Stimulated activated effector memory CD8-positive, alpha-beta T cell treated with anti-CD3 and anti-CD28 coated beads, Interleukin-12 subunit alpha, Interleukin-12 subunit beta, amount 100 ng/mL, for 72 hours (primary cell): ENCODE results near the gene TCF7.

Experiments used
- ATAC-seq: fragments of 150-1000 bp; cut with Tn5 transposase; 2 replicates; pipeline ENCODE4 v1.10.0; 2021
- DNase-seq, 2 donors: peaks; one replicate each; pipeline ENCODE4 v3.0.0; 2021 to 2022; ENCODE audit warnings: low spot score in 2 of 2
- H3K27ac Mint-ChIP-seq: one replicate; pipeline ENCODE4 v1.8.0; 2022; ENCODE audit warnings: mild to moderate bottlenecking, mixed read lengths
- H3K36me3 Mint-ChIP-seq: one replicate; pipeline ENCODE4 v1.8.0; 2022; ENCODE audit warnings: mild to moderate bottlenecking, mixed read lengths
- H3K4me1 Mint-ChIP-seq: one replicate; pipeline ENCODE4 v1.8.0; 2022; ENCODE audit warnings: mixed read lengths
- H3K4me3 Mint-ChIP-seq: one replicate; pipeline ENCODE4 v1.8.0; 2022; ENCODE audit warnings: mild to moderate bottlenecking, mixed read lengths
- H3K9me3 Mint-ChIP-seq: one replicate; pipeline ENCODE4 v1.8.0; 2022; ENCODE audit warnings: mixed read lengths

The TCF7 gene

GRCh38 chr5:134085411-134085810 is 29.1 kb upstream of the TCF7 start:
- Mint-ChIP-seq H3K4me3 (no peak overlapping the region), H3K27ac (no peak overlapping the region)

GRCh38 chr5:134086225-134086942 is 28.1 kb upstream of the TCF7 start:
- no peak overlapping the region for H3K27ac Mint-ChIP-seq
- no peak overlapping the region for H3K4me3 Mint-ChIP-seq
- DNase-seq (no peak), ATAC-seq (no peak)
- H3K36me3 Mint-ChIP-seq: no peaks in the 10 kb centered on the region
- peaks cover 36% of the 10 kb centered on the region for H3K4me1 Mint-ChIP-seq
- H3K9me3 Mint-ChIP-seq: no peaks in the 10 kb centered on the region

More at GRCh38 chr5:134085411-134085810, 29.1 kb upstream of the TCF7 start:
- H3K36me3 Mint-ChIP-seq: no peaks in the 10 kb centered on the region
- ATAC-seq (no peak), DNase-seq (no peak)
- H3K9me3 Mint-ChIP-seq: no peaks in the 10 kb centered on the region
- H3K4me1 Mint-ChIP-seq: peaks cover 27% of the 10 kb centered on the region

GRCh38 chr5:134086943-134087305 is 27.6 kb upstream of the TCF7 start:
- ATAC-seq: peak; percentile 85
- H3K4me1 Mint-ChIP-seq: peaks cover 38% of the 10 kb centered on the region
- no peaks in the 10 kb centered on the region for H3K9me3 Mint-ChIP-seq
- H3K36me3 Mint-ChIP-seq: no peaks in the 10 kb centered on the region
- no peak for DNase-seq
- no peak overlapping the region for H3K4me3 Mint-ChIP-seq
- no peak overlapping the region for H3K27ac Mint-ChIP-seq

- no peak overlapping the region for H3K27ac Mint-ChIP-seq
- no peak overlapping the region for H3K4me3 Mint-ChIP-seq
- no peak for ATAC-seq
- DNase-seq: no peak
- H3K36me3 Mint-ChIP-seq: no peaks in the 10 kb centered on the region
- H3K4me1 Mint-ChIP-seq: peaks cover 46% of the 10 kb centered on the region
- no peaks in the 10 kb centered on the region for H3K9me3 Mint-ChIP-seq
Observed at GRCh38 chr5:134088291-134088690, 26.2 kb upstream of the TCF7 start.

GRCh38 chr5:134088994-134089560 is 25.4 kb upstream of the TCF7 start:
- Mint-ChIP-seq H3K9me3 (no peaks in the 10 kb centered on the region), H3K4me1 (peaks cover 47% of the 10 kb centered on the region), H3K27ac (no peak overlapping the region), H3K4me3 (no peak overlapping the region), H3K36me3 (no peaks in the 10 kb centered on the region)
- ATAC-seq: no peak
- DNase-seq: no peak

GRCh38 chr5:134090522-134090921 is 24.0 kb upstream of the TCF7 start:
- H3K36me3 Mint-ChIP-seq: no peaks in the 10 kb centered on the region
- H3K9me3 Mint-ChIP-seq: no peaks in the 10 kb centered on the region
- H3K27ac Mint-ChIP-seq: no peak overlapping the region
- no peak overlapping the region for H3K4me3 Mint-ChIP-seq
- no peak for DNase-seq
- H3K4me1 Mint-ChIP-seq: peaks cover 47% of the 10 kb centered on the region
- ATAC-seq: no peak

- H3K4me1 Mint-ChIP-seq: peaks cover 39% of the 10 kb centered on the region
- H3K4me3 Mint-ChIP-seq: no peak overlapping the region
- no peaks in the 10 kb centered on the region for H3K36me3 Mint-ChIP-seq
- no peaks in the 10 kb centered on the region for H3K9me3 Mint-ChIP-seq
- no peak overlapping the region for H3K27ac Mint-ChIP-seq
- ATAC-seq: no peak
- no peak for DNase-seq
Observed at GRCh38 chr5:134091626-134092121, 22.8 kb upstream of the TCF7 start.

- H3K36me3 Mint-ChIP-seq: no peaks in the 10 kb centered on the region
- H3K4me1 Mint-ChIP-seq: peaks cover 39% of the 10 kb centered on the region
- no peak for ATAC-seq
- no peak overlapping the region for H3K4me3 Mint-ChIP-seq
- no peak for DNase-seq
- H3K27ac Mint-ChIP-seq: no peak overlapping the region
- no peaks in the 10 kb centered on the region for H3K9me3 Mint-ChIP-seq
Observed at GRCh38 chr5:134092875-134093274, 21.6 kb upstream of the TCF7 start.

GRCh38 chr5:134093351-134093750 is 21.1 kb upstream of the TCF7 start:
- Mint-ChIP-seq H3K4me3 (no peak overlapping the region), H3K4me1 (peaks cover 39% of the 10 kb centered on the region), H3K9me3 (no peaks in the 10 kb centered on the region), H3K27ac (no peak overlapping the region), H3K36me3 (no peaks in the 10 kb centered on the region)
- ATAC-seq (no peak), DNase-seq (no peak)

- H3K4me3 Mint-ChIP-seq: no peak overlapping the region
- H3K36me3 Mint-ChIP-seq: no peaks in the 10 kb centered on the region
- DNase-seq: no peak
- no peak for ATAC-seq
- H3K4me1 Mint-ChIP-seq: peaks cover 46% of the 10 kb centered on the region
- no peaks in the 10 kb centered on the region for H3K9me3 Mint-ChIP-seq
- H3K27ac Mint-ChIP-seq: no peak overlapping the region
Observed at GRCh38 chr5:134095293-134095692, 19.2 kb upstream of the TCF7 start.

- no peaks in the 10 kb centered on the region for H3K9me3 Mint-ChIP-seq
- no peak overlapping the region for H3K27ac Mint-ChIP-seq
- DNase-seq (no peak), ATAC-seq (no peak)
- H3K36me3 Mint-ChIP-seq: no peaks in the 10 kb centered on the region
- peaks cover 46% of the 10 kb centered on the region for H3K4me1 Mint-ChIP-seq
- no peak overlapping the region for H3K4me3 Mint-ChIP-seq
Observed at GRCh38 chr5:134095887-134096589, 18.4 kb upstream of the TCF7 start.

GRCh38 chr5:134097211-134097749 is 17.2 kb upstream of the TCF7 start:
- no peak for ATAC-seq
- DNase-seq: no peak
- Mint-ChIP-seq H3K4me1 (peaks cover 52% of the 10 kb centered on the region), H3K9me3 (no peaks in the 10 kb centered on the region), H3K27ac (no peak overlapping the region), H3K36me3 (no peaks in the 10 kb centered on the region), H3K4me3 (no peak overlapping the region)

- Mint-ChIP-seq H3K27ac (peak overlapping the region; percentile 29), H3K4me1 (peaks cover 55% of the 10 kb centered on the region), H3K9me3 (no peaks in the 10 kb centered on the region), H3K4me3 (no peak overlapping the region), H3K36me3 (no peaks in the 10 kb centered on the region)
- DNase-seq (no peak), ATAC-seq (no peak)
Observed at GRCh38 chr5:134098690-134099089, 15.8 kb upstream of the TCF7 start.

- peaks cover 62% of the 10 kb centered on the region for H3K4me1 Mint-ChIP-seq
- no peak overlapping the region for H3K4me3 Mint-ChIP-seq
- no peak for DNase-seq
- H3K27ac Mint-ChIP-seq: peak overlapping the region; percentile 29
- no peaks in the 10 kb centered on the region for H3K36me3 Mint-ChIP-seq
- no peaks in the 10 kb centered on the region for H3K9me3 Mint-ChIP-seq
- no peak for ATAC-seq
Observed at GRCh38 chr5:134099288-134099872, 15.1 kb upstream of the TCF7 start.

GRCh38 chr5:134099939-134100282 is 14.6 kb upstream of the TCF7 start:
- no peaks in the 10 kb centered on the region for H3K9me3 Mint-ChIP-seq
- peaks cover 67% of the 10 kb centered on the region for H3K4me1 Mint-ChIP-seq
- peak overlapping the region; percentile 29 for H3K27ac Mint-ChIP-seq
- H3K36me3 Mint-ChIP-seq: no peaks in the 10 kb centered on the region
- H3K4me3 Mint-ChIP-seq: peak overlapping the region; percentile 12
- DNase-seq: no peak
- ATAC-seq: no peak
